GM18868 (cell line): Measurements from ENCODE around the gene MED13L.

Source experiments
- ATAC-seq: cut with Tn5 transposase; IDR thresholded peaks from one replicate; pipeline ENCODE4 v1.9.1; 2021; ENCODE audit warnings: mild to moderate bottlenecking, moderate library complexity; ENCODE audit not compliant: unreplicated experiment

MED13L gene

DNA sequence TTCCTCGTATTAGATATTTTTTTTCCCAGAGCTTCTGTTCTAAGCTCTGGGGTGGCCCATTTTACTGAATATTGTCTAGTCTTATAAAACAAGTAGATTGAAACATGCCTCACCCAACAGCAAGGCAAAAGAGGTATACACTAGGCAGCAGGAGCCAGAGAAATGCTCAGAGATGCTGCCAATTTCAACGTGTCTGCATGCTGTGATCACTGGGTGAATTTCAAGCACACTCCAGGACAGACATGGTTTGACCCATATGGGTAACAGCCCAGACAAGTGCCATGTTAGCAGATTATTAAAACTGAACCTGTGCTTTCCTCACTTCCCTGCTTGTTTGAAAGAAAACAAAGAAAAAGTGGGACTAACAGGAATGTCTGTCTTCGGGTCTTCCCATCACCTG lies 321.3 kb downstream of the MED13L start:
- ATAC-seq = no peak

DNA sequence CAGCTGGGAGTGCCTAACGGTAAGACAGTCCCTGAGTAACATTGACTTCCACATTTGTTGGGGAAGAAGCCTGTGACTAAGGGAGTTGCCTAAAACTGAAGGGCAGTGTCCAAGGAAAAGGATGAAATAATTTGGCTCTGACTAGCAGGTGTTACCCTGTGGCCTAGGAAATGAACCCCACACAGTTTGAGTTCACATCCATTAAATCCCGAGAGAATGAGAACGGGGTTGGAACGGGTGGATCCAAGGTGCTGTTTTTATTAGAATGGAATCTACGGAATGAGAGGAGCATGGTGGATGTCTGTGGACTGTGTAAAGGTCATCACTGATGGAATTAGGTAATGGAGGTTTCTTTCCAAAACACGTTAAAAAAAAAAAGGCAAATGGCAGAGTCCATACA lies 324.0 kb downstream of the MED13L start:
- ATAC-seq = no peak

DNA sequence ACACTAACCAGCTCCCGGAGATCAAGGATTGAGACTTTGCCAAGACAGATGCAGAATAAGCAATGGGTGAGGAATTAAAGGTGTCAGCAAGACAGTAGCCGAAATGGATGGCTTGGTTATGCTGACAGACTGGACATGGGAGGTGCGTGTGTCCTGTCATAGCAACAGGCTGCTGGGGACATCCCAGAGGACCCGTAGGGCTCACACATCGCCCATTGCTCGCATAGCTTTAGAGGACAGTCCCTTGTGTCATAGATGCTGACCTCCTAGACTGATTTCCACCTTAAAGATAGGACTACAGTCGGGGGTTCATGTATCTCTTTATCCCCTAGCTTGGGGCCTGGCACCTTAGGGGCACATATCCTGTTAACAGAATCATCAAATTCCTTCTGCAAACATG lies 324.5 kb downstream of the MED13L start:
- ATAC-seq = no peak

GRCh38 chr12:115950959-115951358 lies 326.5 kb downstream of the MED13L start:
- ATAC-seq = no peak

GRCh38 chr12:115949675-115950074 lies 327.8 kb downstream of the MED13L start:
- ATAC-seq = no peak

DNA sequence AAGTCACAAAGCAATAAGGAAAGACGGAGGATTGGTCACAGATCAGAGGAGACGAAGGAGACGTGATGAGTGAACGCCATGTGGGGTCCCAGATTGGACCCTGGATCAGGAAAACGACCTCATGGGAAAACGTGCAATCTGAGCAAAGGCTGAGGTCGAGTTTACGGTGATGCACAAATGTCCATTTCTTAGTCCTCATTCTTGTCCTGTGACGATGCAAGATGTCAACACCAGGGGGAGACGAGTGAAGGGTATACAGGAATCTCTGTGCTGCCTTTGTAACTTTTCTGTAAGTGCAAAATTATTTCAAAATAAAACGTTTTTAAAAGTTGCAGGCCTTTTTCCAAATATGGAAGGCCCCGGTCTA lies 329.8 kb downstream of the MED13L start:
- ATAC-seq = no peak

GRCh38 chr12:115946867-115947695 lies 330.4 kb downstream of the MED13L start:
- no peak for ATAC-seq

- no peak for ATAC-seq
These were observed 331.4 kb downstream of the MED13L start for GRCh38 chr12:115946092-115946491.

DNA sequence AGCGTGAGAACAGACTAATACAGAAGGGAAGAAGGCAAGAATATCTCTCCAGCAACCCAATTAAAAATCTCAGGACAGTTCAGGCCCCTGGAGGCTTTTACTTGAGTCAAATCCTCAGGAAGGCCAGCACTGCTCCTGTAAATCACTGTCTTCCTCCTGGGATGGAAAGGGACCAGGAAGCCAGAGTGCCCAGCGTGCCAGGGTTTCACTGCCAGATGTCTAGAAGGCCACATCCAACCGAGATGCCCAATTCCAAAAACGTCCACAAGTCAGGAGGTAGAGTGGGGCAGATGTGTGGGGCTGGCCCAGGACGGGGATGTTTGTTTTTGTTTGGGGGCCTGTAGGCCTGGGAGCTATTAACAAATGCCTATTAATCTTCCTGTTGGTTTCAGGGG lies 332.0 kb downstream of the MED13L start:
- ATAC-seq = no peak

- no peak for ATAC-seq
These were observed 332.5 kb downstream of the MED13L start for GRCh38 chr12:115944837-115945490.

DNA sequence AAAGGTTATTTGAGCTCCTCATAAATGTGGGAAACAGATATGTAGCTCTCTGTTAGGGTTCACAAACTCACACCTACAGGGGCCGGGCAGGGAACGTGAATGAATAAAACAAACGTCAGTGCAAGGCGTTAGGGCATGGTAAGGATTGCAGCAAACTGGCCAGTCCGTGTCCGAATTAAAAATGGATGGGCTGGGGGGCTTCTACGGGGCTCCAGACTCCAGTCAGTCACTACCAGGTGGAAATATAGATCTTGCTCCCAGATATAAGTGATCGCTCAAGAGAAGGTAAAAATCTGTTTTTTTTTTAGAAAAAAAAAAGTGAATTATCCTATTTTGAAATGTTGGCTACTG lies 333.1 kb downstream of the MED13L start:
- no peak for ATAC-seq

GRCh38 chr12:115943630-115944391 lies 333.7 kb downstream of the MED13L start:
- ATAC-seq = no peak

GRCh38 chr12:115943310-115943629 lies 334.2 kb downstream of the MED13L start:
- no peak for ATAC-seq

DNA sequence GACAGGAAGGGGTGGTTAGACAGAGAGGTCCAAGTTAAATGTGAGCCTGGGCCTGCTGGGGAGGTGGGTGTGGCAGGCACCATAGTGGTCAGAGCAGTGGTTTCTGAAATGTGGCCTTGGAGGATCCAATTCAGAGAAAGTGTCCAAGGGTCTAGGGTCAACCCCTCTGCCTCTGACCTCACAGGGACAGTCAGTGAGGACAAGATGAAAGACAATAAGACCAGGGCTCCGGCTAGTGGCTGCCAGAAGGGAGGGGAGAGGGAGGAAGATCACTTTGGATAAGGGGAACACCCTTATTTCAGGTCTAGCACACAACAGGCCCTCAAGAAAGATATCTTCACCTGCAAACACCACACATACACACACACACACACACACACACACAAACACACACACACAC lies 335.1 kb downstream of the MED13L start:
- ATAC-seq = no peak

DNA sequence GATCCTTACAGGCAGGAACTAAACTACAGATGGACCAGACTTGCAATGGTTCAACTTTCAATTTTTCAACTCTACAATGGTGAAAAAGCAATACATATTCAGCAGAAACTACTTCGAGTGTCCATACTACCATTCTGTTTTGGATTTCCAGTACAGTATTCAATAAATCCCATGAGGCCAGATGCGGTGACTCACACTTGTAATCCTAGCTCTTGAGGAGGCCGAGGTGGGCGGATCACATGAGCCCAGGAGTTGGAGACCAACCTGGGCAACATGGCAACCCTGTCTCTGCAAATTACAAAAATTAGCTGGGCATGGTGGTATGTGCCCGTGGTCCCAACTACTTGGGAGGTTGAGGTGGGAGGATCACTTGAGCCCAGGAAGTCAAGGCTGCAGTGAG lies 336.1 kb downstream of the MED13L start:
- no peak for ATAC-seq

DNA sequence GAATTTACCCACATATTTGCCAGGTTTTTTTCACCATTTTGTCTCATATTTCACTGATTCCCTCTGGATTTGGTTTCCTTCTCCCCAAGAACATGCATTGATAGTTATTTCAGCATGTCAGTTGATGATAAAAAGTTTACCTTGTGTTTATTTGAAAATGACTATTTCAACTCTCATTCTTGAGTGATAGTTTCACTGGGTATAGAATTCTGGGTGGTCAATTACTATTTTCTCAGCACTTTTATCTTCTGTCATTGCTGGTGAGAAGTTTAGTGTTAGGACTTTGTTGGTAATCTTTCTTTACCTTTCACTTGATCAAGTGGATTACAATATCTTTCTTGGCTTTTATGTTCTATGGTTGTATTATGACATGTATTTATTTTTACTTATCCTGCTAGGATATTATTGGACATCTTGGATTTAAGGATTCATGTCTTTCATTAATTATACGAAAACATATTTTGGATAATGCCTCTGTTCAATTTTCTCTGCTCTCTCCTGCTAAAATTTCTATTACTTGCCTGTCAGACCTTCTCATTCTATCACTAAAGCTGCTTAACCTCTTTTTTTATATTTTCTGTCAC lies 338.6 kb downstream of the MED13L start:
- no peak for ATAC-seq

GRCh38 chr12:115936997-115937916 lies 340.2 kb downstream of the MED13L start:
- ATAC-seq = no peak

DNA sequence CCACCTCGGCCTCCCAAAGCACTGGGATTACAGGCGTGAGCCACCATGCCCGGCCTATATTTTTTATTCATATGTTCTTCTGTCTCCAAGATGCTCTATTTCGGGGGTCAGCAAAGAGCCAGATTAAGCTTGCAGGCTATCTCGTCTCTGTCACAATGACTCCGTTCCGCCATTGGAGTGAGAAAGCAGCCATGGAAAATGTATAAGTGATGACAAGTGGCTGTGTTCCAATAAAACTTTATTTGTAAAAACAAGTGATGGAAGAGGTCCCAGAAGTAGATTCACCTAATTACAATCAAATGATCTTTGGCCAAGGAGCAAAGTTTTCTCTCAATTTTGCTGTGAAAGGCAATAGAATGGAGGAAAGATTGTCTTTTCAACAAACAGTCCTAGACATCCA lies 342.6 kb downstream of the MED13L start:
- ATAC-seq = no peak

GRCh38 chr12:115934046-115934445 lies 343.4 kb downstream of the MED13L start:
- ATAC-seq = no peak

DNA sequence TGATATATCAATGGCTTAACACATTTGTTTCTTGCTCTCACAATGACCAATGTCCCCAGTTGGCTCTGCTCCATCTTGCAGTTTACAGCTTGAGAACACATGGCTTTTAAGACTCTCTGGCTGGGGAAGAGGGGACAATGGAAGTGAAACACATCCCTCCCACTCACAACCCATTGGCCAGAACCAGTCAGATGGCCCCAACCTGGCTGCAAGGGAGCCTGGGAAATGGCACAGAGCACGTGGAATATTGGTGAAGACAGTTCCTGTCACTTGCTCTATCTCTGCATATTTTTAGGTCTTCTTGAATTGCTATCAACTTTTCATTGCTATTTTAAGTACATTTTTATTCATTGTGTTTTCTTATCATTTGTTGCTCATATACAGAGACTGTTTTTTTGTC lies 345.4 kb downstream of the MED13L start:
- ATAC-seq = no peak

DNA sequence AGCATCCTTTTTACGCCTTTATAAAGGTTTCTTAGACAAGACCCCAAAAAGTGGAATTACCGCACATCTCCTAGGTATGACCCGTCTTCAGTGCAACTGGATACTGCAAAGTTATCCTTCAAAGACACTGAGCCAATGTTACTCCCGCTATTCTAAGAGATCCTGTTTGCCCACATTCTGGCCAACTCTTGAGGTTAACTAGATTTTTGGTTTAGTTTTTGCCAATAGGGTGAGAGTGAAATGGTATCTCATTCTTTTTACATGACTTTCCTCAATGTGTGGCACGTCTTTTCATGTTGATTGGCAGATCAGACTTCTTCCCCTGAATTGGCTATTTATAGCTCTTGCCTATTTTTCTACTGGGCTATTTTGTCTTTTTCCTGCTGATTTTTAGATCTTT lies 347.2 kb downstream of the MED13L start:
- ATAC-seq = no peak
